NB4 (cell line): ENCODE measurements around the gene KCNQ1.

ENCODE experiments used
- DNase-seq: peaks from one replicate; pipeline ENCODE4 v3.0.0; 2010; ENCODE audit warnings: low read depth
- H3K4me3 ChIP-seq: one replicate; pipeline ENCODE4 v1.5.1; 2011; ENCODE audit warnings: mild to moderate bottlenecking, low read depth, low read length, moderate library complexity
- CTCF ChIP-seq: IDR thresholded peaks from one replicate; pipeline ENCODE4 v1.5.1; 2012; ENCODE audit warnings: low read depth, low read length
- MAX ChIP-seq: IDR thresholded peaks from 2 replicates; pipeline ENCODE4 v1.6.1; 2011; ENCODE audit warnings: low read depth, low read length
- MYC ChIP-seq: IDR thresholded peaks from 2 replicates; pipeline ENCODE4 v1.6.1; 2011; ENCODE audit warnings: low read depth, low read length
- POLR2A ChIP-seq: IDR thresholded peaks from 2 replicates; pipeline ENCODE4 v1.6.1; 2011; ENCODE audit warnings: mild to moderate bottlenecking; ENCODE audit not compliant: insufficient read length; ENCODE audit errors: extremely low read depth

Gene KCNQ1

GRCh38 chr11:2824851-2825250 is 380.0 kb downstream of the KCNQ1 start:
- TF ChIP-seq MYC: no peak
- no peak for TF ChIP-seq CTCF
- TF ChIP-seq MAX: no peak
- TF ChIP-seq POLR2A: no peak
- DNase-seq: no peak
- H3K4me3 ChIP-seq: no peak overlapping the region

GRCh38 chr11:2825261-2825888 is 380.6 kb downstream of the KCNQ1 start:
- DNase-seq: peak; percentile 47
- TF ChIP-seq MAX: peak; percentile 9; the same call in 1 of the 2 replicates
- no peak for TF ChIP-seq POLR2A
- no peak for TF ChIP-seq CTCF
- H3K4me3 ChIP-seq: no peak overlapping the region

- no peak overlapping the region for H3K4me3 ChIP-seq
- peak; percentile 92 for DNase-seq
Observed at GRCh38 chr11:2825889-2826678, 381.3 kb downstream of the KCNQ1 start.

GRCh38 chr11:2826679-2827056 is 381.9 kb downstream of the KCNQ1 start:
- H3K4me3 ChIP-seq: no peak overlapping the region
- no peak for DNase-seq
- TF ChIP-seq MAX (0 out of 2 replicates have a peak, but pooled peaks have one; percentile 26), CTCF (no peak), POLR2A (no peak), MYC (peak; percentile 50; the same call in 1 of the 2 replicates)

More at GRCh38 chr11:2825889-2826678, 381.3 kb downstream of the KCNQ1 start:
- no peak for TF ChIP-seq POLR2A
- peak; percentile 47 for TF ChIP-seq MAX
- peak; percentile 62; the same call in 1 of the 2 replicates for TF ChIP-seq MYC
- TF ChIP-seq CTCF: no peak

- no peak overlapping the region for H3K4me3 ChIP-seq
- peak; percentile 49 for DNase-seq
- TF ChIP-seq MYC (no peak), MAX (no peak), POLR2A (no peak)
Observed at GRCh38 chr11:2827256-2827655, 382.4 kb downstream of the KCNQ1 start.

- TF ChIP-seq CTCF (no peak), MAX (no peak), POLR2A (no peak), MYC (no peak)
- DNase-seq: no peak
- H3K4me3 ChIP-seq: no peak overlapping the region
Observed at GRCh38 chr11:2827792-2828191, 383.0 kb downstream of the KCNQ1 start.
